ENCODE results near the gene RGL4.
"Not testable (repeated sequence)": the region's sequence is repeated elsewhere in the genome, so short reads cannot be mapped to it uniquely, and the experiment has no call there.

RGL4 gene

DNA sequence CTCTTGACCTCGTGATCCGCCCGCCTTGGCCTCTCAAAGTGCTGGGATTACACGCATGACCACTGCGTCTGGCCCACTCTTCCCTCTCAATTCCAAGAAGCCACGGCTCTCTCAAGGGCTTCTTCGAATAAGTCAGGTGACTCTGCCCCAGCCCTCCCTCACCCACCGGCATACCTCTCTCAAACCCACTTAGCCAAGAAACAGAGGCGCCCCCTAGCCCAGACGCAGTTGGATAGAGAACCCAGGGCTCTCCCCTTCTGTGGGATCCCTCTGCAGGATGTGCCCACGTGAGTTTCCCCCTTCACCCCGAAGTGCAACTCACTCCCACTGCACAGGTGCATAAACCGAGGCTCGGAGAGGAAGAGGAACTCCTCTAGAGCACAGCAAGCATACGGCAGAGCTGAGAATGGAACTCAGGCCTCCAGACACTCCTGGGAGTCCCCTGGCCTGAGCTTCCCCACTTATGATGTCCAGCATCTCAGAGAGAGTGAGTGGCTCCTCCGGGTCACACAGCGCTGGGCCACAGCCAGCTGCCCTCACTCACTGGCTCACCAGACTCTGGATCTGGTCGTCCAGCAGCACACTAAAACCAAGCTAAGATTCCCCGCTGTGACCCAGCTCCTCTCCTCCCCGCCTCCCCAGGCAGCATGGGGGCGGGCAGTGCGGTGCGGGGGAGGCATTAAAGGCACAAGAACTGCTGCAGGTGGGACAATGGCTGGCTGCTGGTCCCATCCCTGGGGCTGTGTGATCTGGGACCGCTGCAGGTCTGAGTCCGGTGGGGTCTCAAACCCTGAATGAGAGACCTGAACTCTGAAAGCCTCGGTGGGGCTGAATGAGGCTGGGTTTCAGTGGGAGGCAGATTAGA is 16.8 kb upstream of the RGL4 start:
- no peak overlapping the region for H3K27ac Mint-ChIP-seq
- no peak overlapping the region for H3K4me3 Mint-ChIP-seq

DNA sequence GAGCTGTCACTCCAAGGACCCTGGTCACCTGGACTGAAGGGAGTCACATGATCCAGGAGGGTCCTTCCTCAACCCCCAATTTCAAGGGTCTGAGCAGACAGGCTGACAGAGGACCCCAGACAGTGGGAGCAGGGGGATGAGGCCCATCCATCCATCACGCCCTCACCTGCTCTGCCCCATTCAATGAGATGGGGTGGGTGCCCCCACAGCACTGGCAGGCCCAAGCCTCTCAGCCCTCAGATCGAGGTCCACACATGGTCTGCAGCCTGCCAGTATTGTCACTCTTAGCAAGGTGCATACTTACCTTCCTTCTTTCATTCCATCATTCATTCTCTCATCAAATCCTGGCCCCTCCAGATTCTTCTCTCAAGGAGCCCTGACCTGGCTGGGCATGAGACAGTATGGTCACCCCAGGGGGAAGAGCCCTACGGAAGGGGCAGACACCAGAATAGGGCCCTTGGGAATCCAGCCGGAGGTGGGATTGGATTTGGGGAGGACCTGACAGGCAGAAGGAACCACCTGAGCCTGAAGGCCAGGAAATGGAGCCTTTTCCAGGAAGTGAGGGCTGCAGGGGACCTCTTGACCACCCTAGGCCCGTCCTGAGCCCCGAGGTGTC is 15.8 kb upstream of the RGL4 start:
- ATAC-seq (replicated peaks); H3K4me3 Mint-ChIP-seq; DNase-seq; H3K9me3 Mint-ChIP-seq; H3K27me3 Mint-ChIP-seq; H3K27ac Mint-ChIP-seq: not testable (repeated sequence)
- Mint-ChIP-seq H3K36me3 (peaks cover 8 to 21% of the 10 kb centered on the region in 2 donors), H3K4me1 (peaks cover 6 to 13% of the 10 kb centered on the region in 2 donors)

More for the DNA sequence above, 16.8 kb upstream of the RGL4 start:
- DNase-seq (no peak), ATAC-seq (replicated peaks) (no peak)
- Mint-ChIP-seq H3K27me3 (no peaks in the 10 kb centered on the region), H3K9me3 (no peaks in the 10 kb centered on the region), H3K36me3 (peaks cover 10 to 22% of the 10 kb centered on the region in 2 donors), H3K4me1 (peaks cover 6 to 13% of the 10 kb centered on the region in 2 donors)

DNA sequence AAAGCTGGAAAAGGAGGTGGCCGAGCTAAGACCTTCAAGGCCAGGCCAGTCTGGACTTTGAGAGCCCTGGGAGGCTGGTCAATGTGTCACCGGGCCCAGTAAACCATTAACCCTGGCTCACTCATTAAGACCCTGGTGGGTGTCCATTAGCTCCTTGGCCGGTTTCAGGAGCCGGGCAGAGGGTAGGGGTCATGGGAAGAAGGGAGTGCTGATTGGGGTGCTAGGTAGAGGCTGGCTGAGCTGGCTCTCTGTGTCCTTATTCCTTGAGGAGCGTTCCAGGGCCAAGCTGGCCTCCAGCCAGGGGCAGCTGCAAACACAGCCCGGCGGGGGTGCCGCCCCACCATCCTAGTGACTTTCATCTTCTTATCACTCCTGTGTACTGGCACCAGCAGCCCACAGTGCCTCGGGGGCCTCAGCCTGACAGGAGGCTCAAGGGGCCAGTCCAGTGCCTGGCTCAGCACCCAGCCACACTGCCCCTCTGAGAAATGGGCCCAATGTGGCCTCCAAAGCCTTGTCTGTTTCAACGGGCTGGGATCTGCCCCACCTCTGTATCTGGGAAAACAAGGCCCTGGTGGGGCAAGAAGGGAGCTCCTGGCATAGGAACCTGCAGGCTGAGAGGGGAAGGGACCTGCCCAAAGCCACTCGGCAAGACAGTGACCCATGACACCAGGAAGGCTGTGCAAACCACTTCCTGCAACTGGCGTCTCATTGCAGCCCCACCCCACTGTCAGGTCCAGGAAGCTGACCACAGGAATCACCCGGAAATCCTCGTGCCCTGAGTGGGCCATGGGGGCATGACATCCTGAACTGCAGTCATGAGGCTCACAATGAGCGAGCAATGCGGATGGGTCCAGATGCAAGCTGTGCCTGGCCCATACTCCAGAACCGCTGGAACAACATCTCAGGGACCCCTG is 15.1 kb upstream of the RGL4 start:
- Mint-ChIP-seq H3K27me3 (no peaks in the 10 kb centered on the region), H3K36me3 (peaks cover 13 to 24% of the 10 kb centered on the region in 2 donors), H3K9me3 (no peaks in the 10 kb centered on the region), H3K27ac (no peak overlapping the region), H3K4me1 (peaks cover 6 to 13% of the 10 kb centered on the region in 2 donors), H3K4me3 (no peak overlapping the region)
- no peak for DNase-seq
- ATAC-seq (replicated peaks) = no peak

DNA sequence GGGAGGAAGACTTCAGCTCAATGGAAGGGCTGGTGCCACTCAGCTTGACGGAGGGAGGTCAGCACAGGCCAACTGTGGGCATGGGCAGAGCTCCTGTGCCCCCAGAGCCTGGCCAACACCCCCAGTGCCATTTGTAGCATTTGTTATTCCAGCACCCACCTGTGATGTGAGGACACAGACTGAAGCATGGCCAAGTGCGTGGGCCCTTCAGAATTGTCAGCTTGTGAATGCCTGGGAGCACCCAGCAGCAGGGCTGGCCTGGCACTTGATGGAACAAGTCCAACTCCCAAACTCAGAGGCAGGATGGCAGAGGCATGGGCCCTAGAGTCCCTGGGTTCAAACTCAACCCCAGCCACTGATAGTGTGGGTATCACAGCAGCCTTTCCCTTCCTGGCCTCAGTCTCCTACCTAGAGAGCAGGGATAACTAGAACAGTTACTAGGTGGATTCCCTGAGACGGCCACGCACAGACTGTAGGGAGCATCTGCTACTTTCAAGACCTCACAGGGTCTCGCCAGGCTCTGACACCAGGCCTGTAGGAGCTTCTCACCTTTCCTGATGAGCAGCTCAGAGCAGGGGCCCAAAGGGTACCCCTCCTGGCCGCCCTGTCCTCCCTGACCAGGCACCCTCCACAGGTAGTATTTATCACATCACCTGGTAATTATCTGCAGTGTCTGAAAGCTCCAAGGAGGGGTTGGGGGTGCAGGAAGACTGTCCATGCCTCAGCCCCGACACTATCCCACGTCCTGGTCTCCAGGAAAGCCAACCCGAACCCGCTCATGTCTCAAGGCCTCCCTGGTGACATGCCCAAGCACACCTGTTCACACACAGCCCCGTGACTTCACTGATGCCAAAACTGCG is 13.7 kb upstream of the RGL4 start:
- not testable (repeated sequence) for DNase-seq; H3K9me3 Mint-ChIP-seq; H3K27me3 Mint-ChIP-seq; ATAC-seq (replicated peaks); H3K27ac Mint-ChIP-seq; H3K4me3 Mint-ChIP-seq
- Mint-ChIP-seq H3K4me1 (peaks cover 6 to 13% of the 10 kb centered on the region in 2 donors), H3K36me3 (peaks cover 20 to 36% of the 10 kb centered on the region in 2 donors)

DNA sequence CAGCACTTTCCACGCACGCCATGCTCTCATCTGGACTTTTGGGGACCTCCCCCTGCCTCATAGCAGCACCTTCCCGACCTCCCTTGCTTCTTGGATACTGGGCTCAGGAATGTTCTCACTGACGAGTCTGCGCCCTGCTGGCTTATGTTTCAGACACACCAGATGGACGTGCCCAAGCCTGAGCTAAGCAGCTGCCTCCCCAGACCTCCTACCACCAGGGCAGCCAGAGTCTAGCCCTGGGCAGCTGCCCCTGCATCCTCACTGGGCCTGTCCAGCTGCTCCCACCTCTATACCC is 13.2 kb upstream of the RGL4 start:
- H3K9me3 Mint-ChIP-seq = no peaks in the 10 kb centered on the region
- ATAC-seq (replicated peaks) (no peak), DNase-seq (no peak)
- no peaks in the 10 kb centered on the region for H3K27me3 Mint-ChIP-seq
- no peak overlapping the region for H3K4me3 Mint-ChIP-seq
- peaks cover 6 to 13% of the 10 kb centered on the region in 2 donors for H3K4me1 Mint-ChIP-seq
- peaks cover 22 to 41% of the 10 kb centered on the region in 2 donors for H3K36me3 Mint-ChIP-seq
- H3K27ac Mint-ChIP-seq = no peak overlapping the region

DNA sequence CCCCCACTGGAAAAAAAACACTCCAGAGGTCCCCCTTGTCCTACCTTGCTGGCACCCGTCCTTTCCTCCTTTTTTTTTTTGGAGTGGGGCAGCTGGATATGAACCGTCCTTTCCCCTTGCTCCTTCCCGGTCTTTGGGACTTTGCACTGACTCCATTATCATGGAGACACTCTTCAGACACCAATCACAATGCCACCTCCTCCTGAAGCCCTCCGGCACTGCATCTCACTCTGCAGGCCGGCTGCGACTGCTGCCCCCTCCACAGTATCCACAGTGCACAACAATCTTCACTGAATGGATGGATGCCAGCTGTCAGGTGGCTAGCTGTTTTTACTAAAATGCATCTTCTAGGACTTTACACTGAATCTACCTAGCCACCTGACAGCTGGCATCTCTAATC is 12.7 kb upstream of the RGL4 start:
- H3K27ac Mint-ChIP-seq = no peak overlapping the region
- no peak for ATAC-seq (replicated peaks)

DNA sequence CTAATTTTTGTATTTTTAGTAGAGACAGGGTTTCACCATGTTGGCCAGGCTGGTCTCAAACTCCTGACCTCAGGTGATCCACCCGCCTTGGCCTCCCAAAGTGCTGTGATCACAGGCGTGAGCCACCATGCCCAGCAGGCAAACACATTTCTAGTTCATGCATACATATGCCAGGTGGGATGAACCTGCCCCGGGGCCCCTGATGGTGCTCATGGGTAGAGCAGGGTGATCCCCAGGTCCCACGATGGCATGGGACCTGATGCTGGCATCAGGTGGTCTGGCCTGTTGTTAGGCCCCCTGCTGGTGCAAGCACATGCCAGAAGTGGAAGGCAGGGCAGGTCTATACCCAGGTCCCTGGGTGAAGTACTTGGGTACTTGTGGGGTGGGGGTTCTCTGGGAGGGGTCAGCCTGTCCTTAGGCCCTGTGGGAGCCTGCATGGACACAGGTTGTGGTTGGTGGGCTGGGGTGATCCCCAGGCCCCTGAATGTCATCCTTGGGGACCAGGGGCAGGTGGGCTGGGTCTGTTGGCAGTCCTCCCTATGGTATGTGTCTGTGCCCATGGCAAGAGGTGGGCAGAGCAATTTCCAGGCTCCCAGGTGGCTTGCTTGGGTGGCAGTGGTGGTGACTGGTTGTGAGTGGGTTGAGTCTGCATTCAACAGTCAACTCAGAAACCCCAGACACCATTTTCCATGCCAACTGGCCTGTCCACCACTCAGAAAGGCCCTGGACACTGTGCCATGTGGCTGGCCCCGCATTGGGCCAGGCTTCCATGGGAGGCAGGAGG is 9.6 kb upstream of the RGL4 start:
- H3K36me3 Mint-ChIP-seq = peaks cover 27 to 47% of the 10 kb centered on the region in 2 donors
- no peak overlapping the region for H3K27ac Mint-ChIP-seq
- H3K27me3 Mint-ChIP-seq = no peaks in the 10 kb centered on the region
- H3K9me3 Mint-ChIP-seq = no peaks in the 10 kb centered on the region
- peaks cover 6 to 8% of the 10 kb centered on the region in 2 donors for H3K4me1 Mint-ChIP-seq
- DNase-seq (no peak), ATAC-seq (replicated peaks) (no peak)
- no peak overlapping the region for H3K4me3 Mint-ChIP-seq

More for the DNA sequence above, 12.7 kb upstream of the RGL4 start:
- H3K27me3 Mint-ChIP-seq = no peaks in the 10 kb centered on the region
- H3K4me3 Mint-ChIP-seq = no peak overlapping the region
- peaks cover 22 to 46% of the 10 kb centered on the region in 2 donors for H3K36me3 Mint-ChIP-seq
- no peaks in the 10 kb centered on the region for H3K9me3 Mint-ChIP-seq
- H3K4me1 Mint-ChIP-seq = peaks cover 6 to 13% of the 10 kb centered on the region in 2 donors
- no peak for DNase-seq

DNA sequence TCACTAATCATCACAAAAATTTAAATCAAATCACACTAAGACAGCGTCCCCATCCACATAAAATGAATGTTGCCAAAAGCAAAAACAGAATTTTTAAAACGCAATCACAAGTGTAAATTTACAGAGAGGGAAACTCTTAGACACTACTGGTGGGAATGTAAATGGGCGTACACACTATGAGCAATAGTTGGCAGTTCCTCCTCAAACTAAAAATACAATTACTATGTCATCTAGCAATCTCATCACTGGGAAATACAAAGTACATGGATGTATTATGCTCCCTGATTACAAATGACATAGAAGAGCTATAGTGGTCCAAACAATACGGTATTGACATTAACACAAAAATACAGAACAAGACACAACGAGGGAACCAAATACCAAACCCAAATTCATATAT is 8.7 kb upstream of the RGL4 start:
- ATAC-seq (replicated peaks) (no peak), DNase-seq (no peak)
- H3K9me3 Mint-ChIP-seq = no peaks in the 10 kb centered on the region
- H3K4me1 Mint-ChIP-seq = peaks cover 6 to 8% of the 10 kb centered on the region in 2 donors
- H3K4me3 Mint-ChIP-seq = no peak overlapping the region
- H3K27me3 Mint-ChIP-seq = no peaks in the 10 kb centered on the region
- H3K36me3 Mint-ChIP-seq = peaks cover 27 to 51% of the 10 kb centered on the region in 2 donors
- H3K27ac Mint-ChIP-seq = peak overlapping the region; percentile 68

DNA sequence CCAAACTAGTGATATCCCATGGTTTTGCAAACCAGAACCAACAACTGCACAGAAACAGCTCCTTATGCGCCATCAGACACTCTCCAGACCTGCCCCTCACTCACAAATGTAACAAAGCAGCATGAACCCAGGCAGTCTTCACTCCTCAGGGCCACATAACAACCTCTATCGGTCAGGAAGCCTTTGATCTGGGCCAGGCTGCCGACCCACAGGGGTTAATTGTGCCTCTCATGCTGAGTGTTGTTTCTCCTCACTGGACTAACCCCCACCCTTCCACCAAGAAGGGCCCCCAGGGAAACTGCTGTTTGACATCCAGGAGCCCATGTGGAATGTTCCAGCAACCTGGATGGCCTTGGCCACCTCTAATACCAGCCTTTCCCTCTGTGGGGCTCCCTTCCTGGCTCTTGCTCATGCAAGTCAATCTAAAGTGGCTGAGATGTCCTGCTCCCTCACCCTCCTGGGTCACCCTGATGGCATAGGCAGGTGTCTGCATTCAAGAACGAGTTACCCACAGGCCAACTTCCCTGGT is 7.9 kb upstream of the RGL4 start:
- Mint-ChIP-seq H3K27me3 (no peaks in the 10 kb centered on the region), H3K9me3 (no peaks in the 10 kb centered on the region), H3K4me1 (peaks cover under 1 to 3% of the 10 kb centered on the region in 2 donors), H3K36me3 (peaks cover 23 to 45% of the 10 kb centered on the region in 2 donors), H3K4me3 (no peak overlapping the region), H3K27ac (no peak overlapping the region)
- DNase-seq (no peak), ATAC-seq (replicated peaks) (no peak)

DNA sequence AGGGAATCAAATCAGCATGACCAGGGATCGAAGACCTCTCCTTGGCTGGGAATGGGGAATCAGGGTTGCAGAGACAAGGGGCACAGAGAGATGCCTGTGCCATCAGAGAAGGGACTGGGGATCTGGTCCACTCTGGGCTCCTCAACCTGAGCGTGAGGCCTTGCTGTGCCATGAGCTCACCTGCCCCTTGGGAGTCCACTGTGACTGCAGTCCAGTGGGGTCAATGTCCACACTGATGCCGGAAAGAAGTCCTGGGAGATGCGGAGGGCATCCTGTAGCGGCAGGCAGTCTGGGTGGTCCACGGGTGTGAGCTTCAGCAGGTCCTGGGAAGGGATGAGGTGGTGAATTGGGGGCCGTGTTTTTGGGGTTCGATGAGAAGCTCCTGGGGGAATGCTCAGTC is 7.3 kb upstream of the RGL4 start:
- no peaks in the 10 kb centered on the region for H3K27me3 Mint-ChIP-seq
- peaks cover 19 to 41% of the 10 kb centered on the region in 2 donors for H3K36me3 Mint-ChIP-seq
- H3K27ac Mint-ChIP-seq = no peak overlapping the region
- DNase-seq = no peak
- no peaks in the 10 kb centered on the region for H3K4me1 Mint-ChIP-seq
- no peak for ATAC-seq (replicated peaks)
- H3K9me3 Mint-ChIP-seq = no peaks in the 10 kb centered on the region
- H3K4me3 Mint-ChIP-seq = no peak overlapping the region

DNA sequence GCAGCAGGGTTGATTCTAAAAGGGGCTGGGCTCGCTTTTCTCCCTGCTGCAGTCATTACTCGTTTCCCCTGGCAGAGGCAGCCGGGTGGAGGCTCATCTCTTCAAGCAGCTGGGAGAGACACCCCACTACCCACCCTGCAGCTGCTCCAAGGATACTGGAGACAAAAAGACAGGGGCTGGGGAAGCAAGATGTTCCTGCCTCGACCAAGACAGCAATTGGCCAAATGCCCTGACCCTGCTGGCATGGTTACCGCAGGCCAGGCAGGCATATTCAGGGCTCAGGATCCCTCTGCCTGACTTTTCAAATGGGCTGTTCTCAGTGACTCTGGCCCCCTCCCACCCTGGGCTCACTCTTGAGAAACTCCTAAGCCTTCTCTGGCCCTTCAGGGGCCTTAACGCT is 6.8 kb upstream of the RGL4 start:
- Mint-ChIP-seq H3K27me3 (no peaks in the 10 kb centered on the region), H3K9me3 (no peaks in the 10 kb centered on the region), H3K4me1 (no peaks in the 10 kb centered on the region), H3K4me3 (no peak overlapping the region), H3K36me3 (peaks cover 19 to 41% of the 10 kb centered on the region in 2 donors), H3K27ac (no peak overlapping the region)
- DNase-seq = no peak
- no peak for ATAC-seq (replicated peaks)

DNA sequence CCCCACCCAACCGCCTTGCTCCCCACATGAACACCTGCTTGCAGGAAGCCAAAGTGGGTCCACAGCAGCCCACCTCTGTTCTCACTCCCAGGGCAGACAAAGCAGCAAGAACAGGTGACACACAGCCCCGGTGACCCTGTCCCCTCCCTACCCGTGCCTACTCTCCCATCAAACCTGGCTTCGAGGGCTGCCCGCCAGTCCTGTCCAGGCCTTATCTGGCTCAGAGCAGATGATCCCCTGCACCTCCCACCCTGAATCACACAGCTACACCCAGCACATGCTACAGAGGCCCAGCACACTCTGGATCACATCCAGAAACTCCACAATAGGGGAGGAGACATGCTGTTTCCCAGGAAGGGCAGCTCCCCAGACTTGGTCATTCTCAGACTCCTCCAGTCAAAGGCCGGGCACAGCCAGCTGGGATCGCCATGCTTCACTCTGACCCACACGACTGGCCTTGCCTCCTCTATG is 6.2 kb upstream of the RGL4 start:
- Mint-ChIP-seq H3K36me3 (peaks cover 19 to 44% of the 10 kb centered on the region in 2 donors), H3K4me3 (no peak overlapping the region), H3K4me1 (no peaks in the 10 kb centered on the region), H3K9me3 (no peaks in the 10 kb centered on the region), H3K27ac (no peak overlapping the region), H3K27me3 (no peaks in the 10 kb centered on the region)
- no peak for ATAC-seq (replicated peaks)
- no peak for DNase-seq

Data from stimulated activated naive B cell treated with anti-CD40 and anti-IgM and Interleukin-4, amounts not matched to agents 10 μg/mL and 1 μg/mL and 100 μg/mL, for 72 hours (primary cell).